Measurements from ENCODE around the gene DIS3.

Gene DIS3

DNA sequence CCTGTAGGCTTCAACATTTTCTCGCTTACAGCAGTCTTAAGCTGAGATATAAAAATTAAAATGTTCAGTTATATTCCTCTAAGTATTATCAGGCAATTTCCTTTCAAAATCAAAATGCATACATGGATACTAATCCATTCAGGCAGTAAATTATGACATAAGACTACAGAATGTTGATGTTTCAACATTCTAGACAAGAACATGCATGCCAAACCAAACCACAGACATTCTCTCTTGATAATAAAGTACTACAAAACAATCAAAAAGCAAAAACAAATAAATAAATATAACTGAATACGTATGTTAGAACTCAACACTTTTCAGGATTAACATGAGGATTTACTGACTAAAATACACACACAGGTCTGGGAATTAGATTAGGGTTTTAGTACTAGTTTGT, 7.7 kb downstream of the DIS3 start:
- no peak for TF ChIP-seq CTCF (IDR thresholded peaks at IDR 0.05; ENCODE audit: control extremely low read depth, extremely low read depth, low read depth, missing control alignments)
- POLR2A ChIA-PET, result no interaction called here
- DNase-seq (ENCODE audit: extremely low spot score), result no peak
- CTCF ChIA-PET, result no interaction called here

- no peak for TF ChIP-seq CTCF (IDR thresholded peaks at IDR 0.05; ENCODE audit: control extremely low read depth, extremely low read depth, low read depth, missing control alignments)
- CTCF ChIA-PET, result interaction anchor here (1.0 kb wide), 1 partner anchor 19 kb away, joined by 4 read pairs; no protein-coding TSS in a partner anchor
- no peak for DNase-seq (ENCODE audit: extremely low spot score)
- POLR2A ChIA-PET, result no interaction called here
These were observed 18.3 kb downstream of the DIS3 start for GRCh38 chr13:72763411-72763810.

DNA sequence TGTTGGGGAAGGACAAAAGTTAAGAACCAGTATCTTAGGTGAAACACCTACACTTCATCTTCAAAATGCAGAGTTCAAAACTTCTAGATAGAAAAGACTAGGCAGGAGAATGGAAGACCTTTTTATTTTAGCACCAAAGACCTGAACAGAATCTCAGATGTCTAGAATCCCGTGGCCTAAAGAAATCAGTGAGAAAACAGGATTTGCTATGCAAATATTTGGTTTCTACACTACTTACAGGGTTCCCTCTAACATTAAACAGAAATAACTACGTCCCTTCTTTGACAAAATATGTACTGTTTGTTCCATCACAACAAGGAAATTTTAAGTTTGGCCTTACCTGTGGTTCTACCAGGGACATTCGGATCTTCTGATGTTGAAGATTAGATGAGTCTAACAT, 21.5 kb downstream of the DIS3 start:
- ChIA-PET CTCF (interaction anchor here (1.2 to 2.1 kb wide), 3 partner anchors 8 to 17 kb away, joined by 3 to 9 read pairs (median 6); no protein-coding TSS in a partner anchor), POLR2A (no interaction called here)
- no peak for DNase-seq (ENCODE audit: extremely low spot score)
- no peak for TF ChIP-seq CTCF (IDR thresholded peaks at IDR 0.05; ENCODE audit: control extremely low read depth, extremely low read depth, low read depth, missing control alignments)

DNA sequence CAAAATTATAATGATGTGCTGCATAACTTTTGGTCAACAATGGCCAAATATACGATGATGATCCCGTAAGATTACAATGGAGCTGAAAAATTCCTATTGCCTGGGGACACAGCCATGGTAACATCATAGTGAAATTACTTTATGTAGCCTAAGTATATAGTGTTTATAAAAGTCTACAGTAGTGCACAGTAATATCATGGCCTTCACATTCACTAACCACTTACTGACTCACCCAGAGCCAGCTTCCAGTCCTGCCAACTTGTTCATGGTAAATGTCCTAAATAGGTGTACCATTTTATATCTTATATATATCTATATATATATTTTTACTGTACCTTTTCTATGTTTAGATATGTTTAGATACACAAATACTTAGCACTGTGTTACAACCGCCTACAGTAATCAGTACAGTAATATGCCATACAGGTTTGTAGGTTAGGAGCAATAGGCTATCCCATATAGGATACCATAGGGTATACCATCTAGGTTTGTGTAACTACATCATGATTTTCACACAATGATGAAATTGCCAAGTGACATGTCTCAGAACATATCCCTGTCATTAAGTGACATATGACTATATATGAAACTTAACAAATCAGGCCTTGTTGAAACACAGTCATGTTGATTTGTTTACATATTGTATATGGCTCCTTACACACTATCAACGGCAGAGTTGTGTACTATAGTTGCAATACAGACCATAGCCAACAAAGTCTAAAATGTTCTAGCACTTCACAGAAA, 23.7 kb downstream of the DIS3 start:
- TF ChIP-seq CTCF (IDR thresholded peaks at IDR 0.05; ENCODE audit: control extremely low read depth, extremely low read depth, low read depth, missing control alignments), result no peak
- CTCF ChIA-PET, result interaction anchor here (0.9 to 2.1 kb wide), 4 partner anchors 10 to 62 kb away, joined by 3 to 9 read pairs (median 4); no protein-coding TSS in a partner anchor
- POLR2A ChIA-PET, result interaction anchor here (0.7 kb wide), 1 partner anchor 13 kb away, joined by 7 read pairs; no protein-coding TSS in a partner anchor
- DNase-seq (ENCODE audit: extremely low spot score), result no peak

- ChIA-PET POLR2A (no interaction called here), CTCF (no interaction called here)
- no peak for TF ChIP-seq CTCF (IDR thresholded peaks at IDR 0.05; ENCODE audit: control extremely low read depth, extremely low read depth, low read depth, missing control alignments)
- DNase-seq (ENCODE audit: extremely low spot score), result no peak
These were observed 27.6 kb downstream of the DIS3 start for GRCh38 chr13:72754111-72754510.

- TF ChIP-seq CTCF (IDR thresholded peaks at IDR 0.05; ENCODE audit: control extremely low read depth, extremely low read depth, low read depth, missing control alignments), result no peak
- DNase-seq (ENCODE audit: extremely low spot score), result no peak
- CTCF ChIA-PET, result interaction anchor here (1.2 to 1.7 kb wide), 2 partner anchors 17 to 23 kb away, joined by 4 to 7 read pairs; partner anchors contain the start of genes BORA and MZT1
- POLR2A ChIA-PET, result no interaction called here
These were observed 30.5 kb downstream of the DIS3 start for GRCh38 chr13:72751220-72751619.
